SK-N-SH treated with all-trans-retinoic acid at 6 μM for 48 hours (cell line): ENCODE measurements around the gene MICAL1.
A peak's percentile ranks its signal among the peaks of the same experiment; 100 is the strongest.

Experiments
- ATAC-seq: fragments of 200-7000 bp; cut with Tn5 transposase; 3 replicates; pipeline ENCODE4 v1.9.1; 2020; ENCODE audit warnings: mild to moderate bottlenecking, moderate library complexity
- ARNTL ChIP-seq: fragments of 450-650 bp; formaldehyde crosslinking; IDR thresholded peaks from 2 replicates; pipeline ENCODE4 v1.5.0; 2020; ENCODE audit warnings: low read depth, mild to moderate bottlenecking, moderate library complexity, borderline replicate concordance
- BACH2 ChIP-seq: fragments of 250-450 bp; sonication (Bioruptor Pico); IDR thresholded peaks from 2 replicates; pipeline ENCODE4 v1.9.0; 2021; ENCODE audit warnings: mild to moderate bottlenecking, borderline replicate concordance
- CREB5 ChIP-seq: fragments of 250-450 bp; sonication (Bioruptor Pico); IDR thresholded peaks from 2 replicates; pipeline ENCODE4 v1.5.1; 2020; ENCODE audit warnings: low read depth, mild to moderate bottlenecking, moderate library complexity
- CSDC2 ChIP-seq: fragments of 250-450 bp; sonication (Bioruptor Pico); IDR thresholded peaks from 2 replicates; pipeline ENCODE4 v1.5.0; 2020; ENCODE audit warnings: mild to moderate bottlenecking, moderate library complexity
- ESRRG ChIP-seq: fragments of 250-450 bp; sonication (Bioruptor Pico); IDR thresholded peaks from 2 replicates; pipeline ENCODE4 v1.6.1; 2021; ENCODE audit warnings: mild to moderate bottlenecking
- GLIS3 ChIP-seq: fragments of 250-450 bp; sonication (Bioruptor Pico); IDR thresholded peaks from 2 replicates; pipeline ENCODE4 v1.5.0; 2020; ENCODE audit warnings: mild to moderate bottlenecking, moderate library complexity
- OSR1 ChIP-seq: fragments of 250-450 bp; sonication (Bioruptor Pico); IDR thresholded peaks from 2 replicates; pipeline ENCODE4 v1.8.0; 2022; ENCODE audit warnings: moderate library complexity, mild to moderate bottlenecking, inconsistent platforms
- POU6F1 ChIP-seq: fragments of 250-450 bp; sonication (Bioruptor Pico); IDR thresholded peaks from 2 replicates; pipeline ENCODE4 v1.8.0; 2021; ENCODE audit warnings: low read depth, mild to moderate bottlenecking, moderate library complexity, borderline replicate concordance
- PPARA ChIP-seq: fragments of 250-450 bp; sonication (Bioruptor Pico); IDR thresholded peaks from 2 replicates; pipeline ENCODE4 v1.5.0; 2020; ENCODE audit warnings: mild to moderate bottlenecking, borderline replicate concordance
- RARB ChIP-seq: fragments of 250-450 bp; sonication (Bioruptor Pico); IDR thresholded peaks from 2 replicates; pipeline ENCODE4 v1.8.0; 2021; ENCODE audit warnings: mild to moderate bottlenecking, moderate library complexity
- SNAI2 ChIP-seq: fragments of 250-450 bp; sonication (Bioruptor Pico); IDR thresholded peaks from 2 replicates; pipeline ENCODE4 v1.5.0; 2020; ENCODE audit warnings: mild to moderate bottlenecking, moderate library complexity
- TCF4 ChIP-seq: fragments of 250-450 bp; sonication (Bioruptor Pico); IDR thresholded peaks from 2 replicates; pipeline ENCODE4 v1.8.0; 2021; ENCODE audit warnings: mild to moderate bottlenecking, moderate library complexity, borderline replicate concordance
- TOX ChIP-seq: fragments of 250-450 bp; sonication (Bioruptor Pico); IDR thresholded peaks from 2 replicates; pipeline ENCODE4 v1.8.0; 2021; ENCODE audit warnings: mild to moderate bottlenecking, moderate library complexity, borderline replicate concordance
- TSHZ2 ChIP-seq: fragments of 250-450 bp; sonication (Bioruptor Pico); IDR thresholded peaks from 2 replicates; pipeline ENCODE4 v1.5.0; 2020; ENCODE audit warnings: mild to moderate bottlenecking, moderate library complexity
- ZC3H10 ChIP-seq: fragments of 250-450 bp; sonication (Bioruptor Pico); IDR thresholded peaks from 2 replicates; pipeline ENCODE4 v1.5.1; 2021; ENCODE audit warnings: mild to moderate bottlenecking, moderate library complexity
- ZFP3 ChIP-seq: fragments of 250-450 bp; sonication (Bioruptor Pico); IDR thresholded peaks from 2 replicates; pipeline ENCODE4 v1.5.0; 2020; ENCODE audit warnings: mild to moderate bottlenecking, moderate library complexity
- ZFP30 ChIP-seq: fragments of 450-650 bp; formaldehyde crosslinking; IDR thresholded peaks from 2 replicates; pipeline ENCODE4 v1.5.0; 2022; ENCODE audit warnings: mild to moderate bottlenecking, moderate library complexity
- ZNF565 ChIP-seq: fragments of 450-650 bp; formaldehyde crosslinking; conservative IDR thresholded peaks from 2 replicates; pipeline ENCODE4 v1.5.0; 2020; ENCODE audit warnings: low read depth, mild to moderate bottlenecking, moderate library complexity
- ZNF70 ChIP-seq: fragments of 450-650 bp; formaldehyde crosslinking; IDR thresholded peaks from 2 replicates; pipeline ENCODE4 v1.5.0; 2020; ENCODE audit warnings: mild to moderate bottlenecking, moderate library complexity
- ZNF8 ChIP-seq: fragments of 450-650 bp; formaldehyde crosslinking; IDR thresholded peaks from 2 replicates; pipeline ENCODE4 v1.5.0; 2020; ENCODE audit warnings: mild to moderate bottlenecking, moderate library complexity
- TF ChIP-seq, protein P1 (sequence below): fragments of 250-450 bp; sonication (Bioruptor Pico); IDR thresholded peaks from 2 replicates; pipeline ENCODE4 v1.5.1; 2021; ENCODE audit warnings: mild to moderate bottlenecking, moderate library complexity
- TF ChIP-seq, protein P2 (sequence below): fragments of 250-450 bp; sonication (Bioruptor Pico); IDR thresholded peaks from 2 replicates; pipeline ENCODE4 v1.8.0; 2020; ENCODE audit warnings: mild to moderate bottlenecking, moderate library complexity, borderline replicate concordance

The MICAL1 gene

GRCh38 chr6:109456710-109457561 lies 1.4 kb upstream of the MICAL1 start:
- ATAC-seq: no peak
- TF ChIP-seq ZC3H10 (no peak), ZFP3 (CRISPR knock-in tag) (no peak), ARNTL (CRISPR knock-in tag) (no peak), CREB5 (CRISPR knock-in tag) (no peak), CSDC2 (CRISPR knock-in tag) (no peak), OSR1 (CRISPR knock-in tag) (no peak), ZNF8 (CRISPR knock-in tag) (no peak)
- TF ChIP-seq, protein P1, sequence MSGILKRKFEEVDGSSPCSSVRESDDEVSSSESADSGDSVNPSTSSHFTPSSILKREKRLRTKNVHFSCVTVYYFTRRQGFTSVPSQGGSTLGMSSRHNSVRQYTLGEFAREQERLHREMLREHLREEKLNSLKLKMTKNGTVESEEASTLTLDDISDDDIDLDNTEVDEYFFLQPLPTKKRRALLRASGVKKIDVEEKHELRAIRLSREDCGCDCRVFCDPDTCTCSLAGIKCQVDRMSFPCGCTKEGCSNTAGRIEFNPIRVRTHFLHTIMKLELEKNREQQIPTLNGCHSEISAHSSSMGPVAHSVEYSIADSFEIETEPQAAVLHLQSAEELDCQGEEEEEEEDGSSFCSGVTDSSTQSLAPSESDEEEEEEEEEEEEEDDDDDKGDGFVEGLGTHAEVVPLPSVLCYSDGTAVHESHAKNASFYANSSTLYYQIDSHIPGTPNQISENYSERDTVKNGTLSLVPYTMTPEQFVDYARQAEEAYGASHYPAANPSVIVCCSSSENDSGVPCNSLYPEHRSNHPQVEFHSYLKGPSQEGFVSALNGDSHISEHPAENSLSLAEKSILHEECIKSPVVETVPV: no peak

DNA sequence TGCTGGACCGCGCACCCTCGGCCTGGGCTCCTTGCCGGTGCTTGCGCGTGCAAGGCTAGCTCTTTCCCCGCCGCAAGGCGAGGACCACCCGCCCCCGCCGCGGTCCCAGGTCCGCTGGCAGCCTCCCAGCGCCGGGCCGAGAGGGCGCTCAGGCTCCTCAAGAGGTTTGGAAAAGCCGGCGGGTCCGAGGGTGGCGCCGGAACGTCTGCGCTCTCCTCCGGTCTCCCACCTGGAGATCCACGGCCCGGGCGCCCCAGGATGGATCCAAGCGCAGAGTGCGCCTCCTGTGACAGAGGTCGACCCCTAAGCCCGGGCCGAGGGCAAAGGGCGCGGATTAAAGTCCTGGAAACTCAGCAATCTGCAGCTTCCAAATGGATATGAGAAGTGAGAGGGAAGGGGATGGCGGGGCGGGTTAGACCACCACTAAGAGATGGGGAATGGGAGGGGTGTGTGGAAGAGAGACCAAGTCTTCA lies 575 bp upstream of the MICAL1 start:
- TF ChIP-seq ESRRG (CRISPR knock-in tag) (no peak), RARB (CRISPR knock-in tag) (no peak), ZNF565 (CRISPR knock-in tag) (no peak), ZNF8 (CRISPR knock-in tag) (no peak)
- no peak for ATAC-seq

GRCh38 chr6:109454496-109455436 lies 806 bp downstream of the MICAL1 start:
- peak; percentile 45 for ATAC-seq
- TF ChIP-seq CREB5 (CRISPR knock-in tag) (no peak), TSHZ2 (CRISPR knock-in tag) (no peak), CSDC2 (CRISPR knock-in tag) (no peak), ZFP3 (CRISPR knock-in tag) (no peak), BACH2 (CRISPR knock-in tag) (no peak), TOX (CRISPR knock-in tag) (no peak), GLIS3 (CRISPR knock-in tag) (no peak), OSR1 (CRISPR knock-in tag) (no peak), ZC3H10 (no peak), TCF4 (no peak), ZNF70 (CRISPR knock-in tag) (no peak), ZFP30 (no peak), POU6F1 (CRISPR knock-in tag) (no peak), SNAI2 (no peak), PPARA (CRISPR knock-in tag) (no peak), RARB (CRISPR knock-in tag) (no peak), ARNTL (CRISPR knock-in tag) (no peak)
- TF ChIP-seq, protein P2, sequence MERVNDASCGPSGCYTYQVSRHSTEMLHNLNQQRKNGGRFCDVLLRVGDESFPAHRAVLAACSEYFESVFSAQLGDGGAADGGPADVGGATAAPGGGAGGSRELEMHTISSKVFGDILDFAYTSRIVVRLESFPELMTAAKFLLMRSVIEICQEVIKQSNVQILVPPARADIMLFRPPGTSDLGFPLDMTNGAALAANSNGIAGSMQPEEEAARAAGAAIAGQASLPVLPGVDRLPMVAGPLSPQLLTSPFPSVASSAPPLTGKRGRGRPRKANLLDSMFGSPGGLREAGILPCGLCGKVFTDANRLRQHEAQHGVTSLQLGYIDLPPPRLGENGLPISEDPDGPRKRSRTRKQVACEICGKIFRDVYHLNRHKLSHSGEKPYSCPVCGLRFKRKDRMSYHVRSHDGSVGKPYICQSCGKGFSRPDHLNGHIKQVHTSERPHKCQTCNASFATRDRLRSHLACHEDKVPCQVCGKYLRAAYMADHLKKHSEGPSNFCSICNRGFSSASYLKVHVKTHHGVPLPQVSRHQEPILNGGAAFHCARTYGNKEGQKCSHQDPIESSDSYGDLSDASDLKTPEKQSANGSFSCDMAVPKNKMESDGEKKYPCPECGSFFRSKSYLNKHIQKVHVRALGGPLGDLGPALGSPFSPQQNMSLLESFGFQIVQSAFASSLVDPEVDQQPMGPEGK (CRISPR knock-in tag): no peak
- TF ChIP-seq, protein P1: no peak
